Neutrophil (primary cell): ENCODE results near the gene SEMA6A.

Experiments used
- H3K27ac ChIP-seq: fragments of 200-600 bp; sonication (generic); 2 replicates; pipeline ENCODE4 v1.5.1; 2016; ENCODE audit warnings: mild to moderate bottlenecking, moderate library complexity
- H3K27me3 ChIP-seq: fragments of 200-600 bp; sonication (generic); 2 replicates; pipeline ENCODE4 v1.6.0; 2016; ENCODE audit warnings: mild to moderate bottlenecking
- H3K36me3 ChIP-seq: fragments of 200-600 bp; sonication (generic); 2 replicates; pipeline ENCODE4 v1.5.1; 2017
- H3K4me1 ChIP-seq, 2 experiments: fragments of 200-600 bp in 1 of 2; sonication (generic) in 1 of 2; 1 replicate in 1 of 2; 2 replicates in 1 of 2; pipeline versions ENCODE4 v1.5.1 to v1.6.1; 2013 to 2016; ENCODE audit warnings: low read depth in 1 of 2, low read length in 1 of 2, mild to moderate bottlenecking in 1 of 2, moderate library complexity in 1 of 2; ENCODE audit not compliant: control insufficient read depth in 1 of 2, insufficient read depth in 1 of 2
- H3K4me3 ChIP-seq, 2 experiments: fragments of 200-600 bp in 1 of 2; sonication (generic) in 1 of 2; 1 replicate in 1 of 2; 2 replicates in 1 of 2; pipeline ENCODE4 v1.5.1; 2013 to 2016; ENCODE audit warnings: low read depth in 1 of 2, low read length in 1 of 2, mild to moderate bottlenecking in 1 of 2, moderate library complexity in 1 of 2
- H3K9me3 ChIP-seq: fragments of 200-600 bp; sonication (generic); 2 replicates; pipeline ENCODE4 v1.5.1; 2016
- TF ChIP-seq, protein P1 (sequence below): fragments of 200-600 bp; sonication (generic); IDR thresholded peaks from 2 replicates; pipeline ENCODE4 v1.5.1; 2016; ENCODE audit warnings: antibody characterized with exemption

Gene SEMA6A

DNA sequence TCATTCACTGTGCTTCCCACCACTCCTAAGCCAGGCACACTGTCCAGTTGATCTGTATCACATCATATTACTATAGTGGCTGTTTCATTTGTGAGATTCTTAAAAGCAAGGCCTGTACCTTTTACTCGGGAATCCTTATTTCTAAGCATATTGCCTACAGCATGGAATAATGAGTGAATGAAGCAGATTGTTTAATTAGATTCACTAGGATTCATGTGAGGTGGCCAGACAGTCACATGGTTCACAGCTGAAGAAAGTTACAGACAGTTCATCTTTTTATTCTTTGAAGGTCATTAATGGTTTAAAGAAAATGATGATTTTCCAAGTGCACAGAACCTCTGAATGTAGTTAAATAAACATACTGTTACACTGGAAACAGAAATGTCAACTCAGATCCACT lies 24.3 kb upstream of the SEMA6A start:
- Histone ChIP-seq H3K36me3 (no peaks in the 10 kb centered on the region), H3K4me1 (peaks cover 6 to 13% of the 10 kb centered on the region in 2 experiments), H3K4me3 (no peak overlapping the region), H3K27ac (no peak overlapping the region), H3K9me3 (no peaks in the 10 kb centered on the region), H3K27me3 (no peaks in the 10 kb centered on the region)
- TF ChIP-seq, protein P1, sequence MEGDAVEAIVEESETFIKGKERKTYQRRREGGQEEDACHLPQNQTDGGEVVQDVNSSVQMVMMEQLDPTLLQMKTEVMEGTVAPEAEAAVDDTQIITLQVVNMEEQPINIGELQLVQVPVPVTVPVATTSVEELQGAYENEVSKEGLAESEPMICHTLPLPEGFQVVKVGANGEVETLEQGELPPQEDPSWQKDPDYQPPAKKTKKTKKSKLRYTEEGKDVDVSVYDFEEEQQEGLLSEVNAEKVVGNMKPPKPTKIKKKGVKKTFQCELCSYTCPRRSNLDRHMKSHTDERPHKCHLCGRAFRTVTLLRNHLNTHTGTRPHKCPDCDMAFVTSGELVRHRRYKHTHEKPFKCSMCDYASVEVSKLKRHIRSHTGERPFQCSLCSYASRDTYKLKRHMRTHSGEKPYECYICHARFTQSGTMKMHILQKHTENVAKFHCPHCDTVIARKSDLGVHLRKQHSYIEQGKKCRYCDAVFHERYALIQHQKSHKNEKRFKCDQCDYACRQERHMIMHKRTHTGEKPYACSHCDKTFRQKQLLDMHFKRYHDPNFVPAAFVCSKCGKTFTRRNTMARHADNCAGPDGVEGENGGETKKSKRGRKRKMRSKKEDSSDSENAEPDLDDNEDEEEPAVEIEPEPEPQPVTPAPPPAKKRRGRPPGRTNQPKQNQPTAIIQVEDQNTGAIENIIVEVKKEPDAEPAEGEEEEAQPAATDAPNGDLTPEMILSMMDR, result no peak

DNA sequence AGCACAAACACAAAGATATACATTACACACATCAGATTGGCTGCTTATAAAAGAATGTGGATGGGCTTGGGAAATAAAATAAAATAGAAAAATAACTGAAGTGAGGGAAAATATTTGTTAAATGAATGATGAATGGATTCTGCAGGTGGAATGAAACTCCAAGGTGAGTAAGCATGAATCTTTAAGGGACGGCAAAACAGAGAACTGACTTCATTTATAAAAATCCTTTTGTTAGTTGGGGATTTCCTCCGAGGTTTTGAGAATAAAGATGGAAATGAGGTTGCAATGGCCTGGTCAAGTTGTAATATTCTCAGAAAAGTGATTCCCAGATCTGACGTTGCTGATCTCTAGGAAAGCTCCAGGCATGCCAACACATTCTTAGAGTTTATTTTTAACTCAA lies 20.9 kb upstream of the SEMA6A start:
- TF ChIP-seq, protein P1, result no peak
- Histone ChIP-seq H3K4me3 (no peak overlapping the region), H3K27ac (no peak overlapping the region), H3K9me3 (no peaks in the 10 kb centered on the region), H3K36me3 (no peaks in the 10 kb centered on the region), H3K4me1 (no peaks in the 10 kb centered on the region), H3K27me3 (no peaks in the 10 kb centered on the region)

DNA sequence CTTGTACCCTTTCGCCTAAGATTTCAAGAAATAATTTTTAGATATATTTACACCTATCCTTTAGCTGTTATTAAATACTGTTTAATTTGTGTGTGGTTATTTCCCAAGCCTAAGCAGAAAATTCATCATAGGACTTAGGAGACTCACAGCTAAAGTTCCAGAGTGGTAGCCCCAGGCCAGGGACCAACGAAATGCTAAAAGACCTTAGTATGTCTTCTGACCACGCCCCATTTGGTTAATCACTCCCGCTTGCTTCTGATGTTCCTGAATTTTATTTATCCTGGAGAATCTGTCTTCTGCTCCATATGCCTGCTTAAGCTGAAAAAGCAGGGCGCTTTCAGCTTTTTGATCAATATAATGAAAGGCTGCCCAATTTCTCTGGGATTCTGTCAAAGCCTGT lies 18.7 kb upstream of the SEMA6A start:
- Histone ChIP-seq H3K4me3 (no peak overlapping the region), H3K9me3 (no peaks in the 10 kb centered on the region), H3K27ac (no peak overlapping the region), H3K36me3 (no peaks in the 10 kb centered on the region), H3K27me3 (no peaks in the 10 kb centered on the region), H3K4me1 (no peaks in the 10 kb centered on the region)
- TF ChIP-seq, protein P1, result no peak

DNA sequence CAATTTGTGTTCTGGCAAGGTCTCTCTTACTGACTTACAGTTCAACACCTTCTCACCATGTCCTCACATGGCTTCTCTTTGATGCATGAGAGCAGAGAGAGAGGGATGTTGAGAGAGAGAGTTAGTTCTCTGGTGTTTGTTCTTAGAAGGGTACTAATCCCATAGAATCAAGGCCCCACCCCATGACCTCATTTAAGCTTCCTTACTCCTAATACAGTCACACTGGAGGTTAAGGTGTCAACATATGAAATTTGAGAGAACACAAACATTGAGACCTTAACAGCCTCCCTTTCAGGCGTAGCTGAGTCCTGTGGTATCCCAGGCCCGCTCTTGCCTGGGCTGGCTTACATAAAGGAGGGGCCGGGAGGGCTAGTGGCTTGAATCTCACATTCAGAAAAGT lies 10.6 kb upstream of the SEMA6A start:
- Histone ChIP-seq H3K27ac (no peak overlapping the region), H3K4me1 (peaks cover 0 to 5% of the 10 kb centered on the region in 2 experiments), H3K9me3 (no peaks in the 10 kb centered on the region), H3K27me3 (peaks cover 26% of the 10 kb centered on the region), H3K36me3 (no peaks in the 10 kb centered on the region), H3K4me3 (no peak overlapping the region)
- TF ChIP-seq, protein P1, result no peak

DNA sequence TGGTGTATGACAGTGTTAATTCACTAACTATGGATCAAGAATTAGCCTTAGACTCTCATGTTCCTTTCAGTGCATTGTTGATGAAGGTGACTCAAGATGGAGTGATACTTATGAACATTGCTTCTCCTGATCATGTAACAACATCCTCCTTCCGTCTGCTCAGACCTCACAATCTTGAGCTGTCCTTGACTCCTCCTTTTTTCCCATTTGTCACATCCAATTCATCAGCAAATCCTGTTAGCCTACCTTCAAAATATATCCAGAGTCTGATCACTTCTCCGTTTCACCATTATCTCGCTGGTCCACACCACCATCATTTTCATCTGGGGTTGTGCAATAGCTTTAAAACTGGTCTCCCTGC lies 9.2 kb upstream of the SEMA6A start:
- Histone ChIP-seq H3K9me3 (no peaks in the 10 kb centered on the region), H3K4me1 (peaks cover 0 to 5% of the 10 kb centered on the region in 2 experiments), H3K27ac (no peak overlapping the region), H3K36me3 (no peaks in the 10 kb centered on the region), H3K4me3 (no peak overlapping the region), H3K27me3 (peaks cover 40% of the 10 kb centered on the region)
- TF ChIP-seq, protein P1, result no peak
